Esophagus squamous epithelium (tissue), 4 donors: ENCODE results near the gene HS3ST3B1.

Source experiments
- CTCF ChIP-seq, 6 experiments: fragments of 450-650 bp in 4 of 6; fragments of 200-600 bp in 2 of 6; sonication (generic) in 2 of 6; IDR thresholded peaks; one replicate each; pipeline ENCODE4 v1.5.1; 2016 to 2019; ENCODE audit warnings: antibody characterized with exemption in 6 of 6, mild to moderate bottlenecking in 4 of 6, moderate library complexity in 4 of 6
- POLR2A ChIP-seq, 4 donors: fragments of 450-650 bp; IDR thresholded peaks; one replicate each; pipeline ENCODE4 v1.6.1; 2017; ENCODE audit warnings: antibody characterized with exemption in 4 of 4, mild to moderate bottlenecking in 4 of 4, moderate library complexity in 3 of 4

- TF ChIP-seq CTCF (IDR thresholded peaks at IDR 0.05): no peak
- no peak for TF ChIP-seq POLR2A (IDR thresholded peaks at IDR 0.05)
Measured at GRCh38 chr17:14360856-14361255, 60.0 kb downstream of the HS3ST3B1 start.
